GM20000 (cell line): Measurements from ENCODE around the gene SLC17A1.

Experiments used
- DNase-seq: peaks from one replicate; pipeline ENCODE4 v3.0.0; 2012; ENCODE audit warnings: low spot score
- CTCF ChIP-seq: IDR thresholded peaks from 2 replicates; pipeline ENCODE4 v1.5.1; 2012; ENCODE audit warnings: mild to moderate bottlenecking, control low read depth; ENCODE audit errors: extremely low read depth, missing control alignments

Gene SLC17A1

DNA sequence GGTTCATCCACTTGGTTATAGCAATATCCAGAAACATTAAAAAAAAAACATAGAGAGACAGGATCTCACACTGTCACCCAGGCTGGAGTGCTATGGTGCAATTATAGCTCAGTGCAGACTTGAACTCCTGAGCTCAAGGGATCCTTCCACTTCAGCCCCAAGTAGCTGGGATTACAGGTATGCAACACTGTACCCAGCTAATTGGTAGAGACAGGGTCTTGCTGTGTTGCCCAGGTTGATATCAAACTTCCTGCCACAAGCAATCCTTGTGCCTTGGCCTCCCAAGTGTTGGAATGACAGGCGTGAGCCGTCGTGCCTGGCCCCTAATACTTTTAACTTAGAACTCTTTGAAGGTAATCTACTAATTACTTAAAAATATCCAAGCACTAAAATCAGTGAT is 818 bp upstream of the SLC17A1 start:
- DNase-seq = no peak
- TF ChIP-seq CTCF = no peak

GRCh38 chr6:25832307-25832662 is 433 bp upstream of the SLC17A1 start:
- no peak for TF ChIP-seq CTCF
- DNase-seq = no peak

- DNase-seq = no peak
- TF ChIP-seq CTCF = no peak
Measured at GRCh38 chr6:25830458-25830857, 1.4 kb downstream of the SLC17A1 start.

GRCh38 chr6:25829375-25829774 is 2.5 kb downstream of the SLC17A1 start:
- no peak for TF ChIP-seq CTCF
- peak; percentile 8 for DNase-seq

GRCh38 chr6:25821341-25821740 is 10.5 kb downstream of the SLC17A1 start:
- DNase-seq = no peak
- no peak for TF ChIP-seq CTCF

DNA sequence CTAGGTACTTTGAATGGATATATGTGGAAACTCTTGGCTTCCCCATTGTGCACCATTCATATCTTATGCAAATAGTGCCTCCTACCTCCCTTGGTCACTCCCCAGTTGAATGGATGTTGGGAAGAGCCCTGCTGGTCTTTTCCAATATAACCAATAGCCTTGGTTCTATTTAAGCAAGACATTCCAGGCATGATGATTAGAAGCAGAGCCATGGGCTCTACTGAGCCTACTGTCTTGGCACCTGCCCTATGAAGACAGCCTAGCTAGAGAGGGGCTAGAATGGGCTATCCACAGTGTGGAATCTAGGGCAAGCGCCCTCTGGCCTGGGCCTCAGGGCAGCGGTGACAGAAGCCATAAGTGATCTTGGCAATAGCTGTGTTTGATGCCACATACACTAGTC is 15.6 kb downstream of the SLC17A1 start:
- DNase-seq = no peak
- no peak for TF ChIP-seq CTCF

- TF ChIP-seq CTCF = no peak
Measured at GRCh38 chr6:25815194-25815593, 16.7 kb downstream of the SLC17A1 start.

More at GRCh38 chr6:25815194-25815593, 16.7 kb downstream of the SLC17A1 start:
- DNase-seq = no peak
